DMS79 (cell line): ENCODE results near the gene PRIMA1.

ENCODE experiments used
- DNase-seq: peaks from one replicate; lab custom pipeline; 2025; lab: John Stamatoyannopoulos, UW

PRIMA1 gene

DNA sequence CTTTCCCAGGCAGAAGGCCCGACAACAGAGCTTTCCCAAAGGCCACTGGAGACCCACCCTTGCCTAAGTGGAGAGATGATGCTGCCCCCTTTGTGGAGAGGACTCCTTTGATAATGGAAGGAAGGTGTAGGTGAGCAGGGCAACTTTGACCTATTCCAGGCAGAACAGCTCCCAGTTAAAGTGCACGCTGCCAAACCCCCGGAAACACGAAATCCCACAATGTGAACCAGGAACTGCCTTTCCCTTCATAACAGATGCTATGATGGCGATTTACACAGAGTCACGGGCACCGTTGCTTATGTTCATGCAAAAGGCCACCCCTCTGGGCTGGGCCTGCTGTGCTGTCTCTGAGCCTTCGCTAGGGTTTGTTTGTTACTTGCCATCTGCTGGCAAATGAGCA lies 34.6 kb downstream of the PRIMA1 start:
- DNase-seq = no peak

DNA sequence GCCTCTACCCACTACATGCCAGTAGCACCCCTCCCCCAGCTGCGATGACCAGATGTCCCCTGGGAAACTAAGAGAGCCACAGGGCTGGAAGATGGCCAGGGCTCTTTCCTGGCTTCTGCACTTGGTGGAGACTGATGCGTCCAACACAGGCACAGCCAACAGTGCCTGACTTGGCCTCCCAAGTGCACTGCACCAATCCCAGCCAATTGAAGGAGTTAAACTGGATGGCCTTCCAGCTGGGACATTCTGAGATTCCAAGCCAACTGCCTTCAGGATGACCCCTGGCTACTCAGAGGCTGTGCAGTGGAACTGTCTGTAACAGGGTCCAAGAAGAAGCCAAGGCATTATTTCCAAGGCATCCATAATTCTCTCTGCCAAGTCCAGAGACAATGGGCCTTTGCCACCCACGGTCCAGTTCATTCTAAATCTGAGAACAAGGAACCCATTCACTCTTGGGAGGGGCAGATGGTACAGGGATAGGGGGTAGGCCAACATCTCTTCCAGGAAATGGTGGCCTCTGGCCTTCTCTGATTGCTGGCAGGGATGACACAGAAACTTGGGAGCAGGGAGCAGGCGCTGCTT lies 35.2 kb downstream of the PRIMA1 start:
- DNase-seq = no peak

DNA sequence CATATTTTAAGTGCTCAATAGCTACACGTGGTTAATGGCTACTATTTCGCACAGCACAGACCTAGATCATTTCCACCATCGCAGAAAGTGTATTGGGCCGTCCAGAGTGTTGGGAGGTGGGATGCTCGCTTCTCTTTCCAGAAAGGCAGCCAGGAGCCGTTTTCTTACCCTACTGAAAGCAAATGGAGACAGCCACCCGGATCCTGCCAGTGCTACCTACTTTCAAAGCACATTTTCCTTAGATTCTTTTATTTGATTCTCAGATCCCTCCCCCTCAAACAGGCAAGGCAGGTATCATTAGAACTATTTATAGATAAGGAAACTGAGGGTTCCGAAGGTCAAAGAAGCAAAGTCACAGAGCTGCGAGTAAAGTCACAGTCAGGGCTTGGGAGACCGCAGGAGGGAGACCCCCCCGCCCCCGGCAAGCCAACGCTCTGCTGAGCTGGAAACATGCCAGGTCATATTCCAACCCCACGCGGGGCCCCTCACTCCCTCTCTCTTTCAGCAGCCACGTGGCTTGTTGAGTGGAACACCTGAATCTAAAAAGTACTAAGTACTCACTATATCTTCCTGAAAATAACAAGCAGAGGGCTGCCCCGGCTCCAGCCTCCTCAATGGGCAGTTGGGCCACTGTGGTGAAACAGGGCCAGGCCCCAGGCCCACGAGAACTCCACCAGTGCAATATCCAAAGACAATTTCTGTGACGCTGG lies 36.2 kb downstream of the PRIMA1 start:
- DNase-seq = no peak

DNA sequence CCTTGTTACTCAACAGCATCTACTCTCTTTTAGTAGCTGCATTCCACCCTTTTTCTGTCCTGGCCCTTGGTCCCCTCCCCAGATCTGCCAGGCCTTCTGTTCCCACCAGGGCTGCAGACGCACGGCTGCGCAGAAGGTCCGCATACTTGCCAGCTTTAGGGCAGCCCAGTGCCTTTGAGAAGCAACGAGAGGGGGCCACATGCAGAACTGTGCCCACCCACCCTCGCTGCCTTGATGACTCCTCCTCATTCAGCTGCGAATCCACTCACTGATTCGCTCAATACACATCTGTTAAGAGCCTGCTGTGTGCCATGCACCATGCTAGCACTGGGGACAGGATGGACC lies 39.2 kb downstream of the PRIMA1 start:
- DNase-seq = no peak

DNA sequence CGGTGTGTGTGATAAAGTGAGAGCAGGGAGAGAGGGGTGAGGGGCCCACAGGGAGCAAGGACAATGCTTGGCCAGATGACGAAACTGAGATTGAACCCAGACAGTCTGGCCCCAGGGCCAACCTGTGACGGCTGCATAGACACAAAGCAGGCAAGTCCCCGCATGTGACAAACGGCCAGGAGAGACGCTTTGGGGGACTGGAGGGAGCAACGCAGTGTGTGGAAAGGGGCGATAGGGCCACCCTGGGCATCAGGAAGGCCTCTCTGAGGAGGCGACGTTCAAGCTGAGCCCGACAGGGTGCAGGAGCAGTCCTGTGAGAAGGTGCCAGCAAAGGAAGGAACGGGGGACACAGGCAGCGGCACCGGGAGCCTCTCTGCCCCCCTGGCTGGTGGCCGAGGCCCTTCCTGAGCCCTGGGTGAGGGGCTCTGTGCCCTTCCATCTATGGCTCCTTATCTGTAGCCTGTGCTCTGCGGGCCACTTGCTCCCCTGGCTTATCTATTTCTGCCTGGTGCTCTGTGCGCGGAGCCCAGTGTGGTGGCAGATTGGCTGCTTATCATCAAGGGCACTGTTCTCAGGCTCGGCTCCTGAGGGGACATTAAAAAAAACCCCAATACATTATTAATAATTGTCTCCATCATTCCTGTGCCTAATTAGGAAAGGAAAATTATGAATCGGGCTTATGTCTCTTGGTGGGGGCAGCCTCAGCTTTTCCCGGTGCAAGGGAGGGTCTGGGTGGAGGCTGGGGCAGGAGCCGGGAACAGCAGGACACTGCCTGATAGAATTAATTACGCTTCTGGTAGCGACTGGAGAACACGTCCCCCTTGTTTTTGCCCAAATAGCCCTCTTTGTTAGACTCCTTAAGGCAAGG lies 39.8 kb downstream of the PRIMA1 start:
- DNase-seq = no peak

DNA sequence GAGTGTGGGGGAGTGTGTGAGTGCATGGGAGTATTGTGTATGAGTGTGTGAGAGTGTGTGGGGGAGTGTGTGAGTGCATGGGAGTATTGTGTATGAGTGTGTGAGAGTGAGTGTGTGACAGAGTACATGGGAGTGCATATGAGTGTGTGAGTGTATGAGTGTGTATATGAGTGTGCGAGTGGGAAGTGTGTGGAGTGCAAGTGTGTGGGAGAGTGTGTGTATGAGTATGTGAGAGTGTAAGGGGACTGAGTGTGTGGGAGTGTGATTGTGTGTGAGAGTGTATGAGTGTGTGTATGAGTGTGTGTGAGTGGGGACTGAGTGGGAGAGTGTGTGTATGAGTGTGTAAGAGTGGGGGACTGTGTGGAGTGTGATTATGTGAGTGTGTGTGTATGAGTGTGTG lies 40.7 kb downstream of the PRIMA1 start:
- DNase-seq = no peak

DNA sequence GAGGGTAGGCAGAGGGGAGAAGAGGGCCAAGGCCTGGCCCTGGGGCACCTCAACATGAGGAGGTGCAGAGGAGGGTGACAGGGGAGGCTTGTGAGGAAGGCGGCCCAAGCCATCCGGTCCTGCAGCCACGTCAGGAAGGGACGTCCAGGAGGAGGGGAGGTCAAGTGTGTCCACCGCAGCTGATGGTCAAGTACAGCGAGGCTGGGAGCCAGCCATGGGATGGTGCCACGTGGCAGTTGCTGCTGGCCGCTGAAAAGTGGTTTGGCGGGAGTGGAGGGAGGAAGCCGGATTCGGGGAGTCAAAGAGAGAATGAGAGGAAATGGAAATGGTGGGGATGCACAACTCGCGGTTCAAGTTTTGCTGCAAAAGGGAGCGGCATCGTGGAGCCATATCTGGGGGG lies 41.2 kb downstream of the PRIMA1 start:
- DNase-seq = no peak

DNA sequence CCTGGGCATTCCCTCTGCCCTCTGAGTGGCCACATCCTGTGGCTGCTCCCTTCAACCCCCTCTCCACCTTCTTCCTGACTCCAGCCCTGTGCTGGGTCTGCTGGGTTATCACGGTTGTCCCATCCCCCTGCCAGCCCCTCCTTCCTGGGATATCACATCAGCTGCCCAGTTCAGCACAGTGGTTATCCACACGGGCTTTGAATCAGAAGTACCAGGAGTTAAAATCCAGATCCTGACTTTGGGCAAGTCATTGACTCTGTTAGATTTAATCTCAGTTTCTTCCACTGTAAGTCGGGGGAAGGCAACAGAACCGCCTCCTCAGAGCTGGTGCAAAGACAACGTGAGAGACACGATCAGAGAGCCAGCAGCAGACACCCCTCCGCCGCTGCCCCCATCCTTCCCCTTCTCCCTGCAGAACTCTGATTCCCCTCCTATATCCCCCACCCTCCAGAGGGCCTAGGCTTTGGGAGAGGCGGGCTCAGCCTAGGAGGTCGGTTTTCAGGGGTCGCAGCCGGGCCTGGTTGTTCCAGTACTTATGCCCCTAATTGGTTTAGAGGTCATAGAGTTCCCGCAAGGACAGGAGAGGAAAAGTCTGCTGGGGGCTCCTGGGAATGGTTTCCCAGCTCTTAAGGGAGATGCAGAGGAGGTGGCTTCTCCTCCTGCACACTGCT lies 42.5 kb downstream of the PRIMA1 start:
- no peak for DNase-seq

DNA sequence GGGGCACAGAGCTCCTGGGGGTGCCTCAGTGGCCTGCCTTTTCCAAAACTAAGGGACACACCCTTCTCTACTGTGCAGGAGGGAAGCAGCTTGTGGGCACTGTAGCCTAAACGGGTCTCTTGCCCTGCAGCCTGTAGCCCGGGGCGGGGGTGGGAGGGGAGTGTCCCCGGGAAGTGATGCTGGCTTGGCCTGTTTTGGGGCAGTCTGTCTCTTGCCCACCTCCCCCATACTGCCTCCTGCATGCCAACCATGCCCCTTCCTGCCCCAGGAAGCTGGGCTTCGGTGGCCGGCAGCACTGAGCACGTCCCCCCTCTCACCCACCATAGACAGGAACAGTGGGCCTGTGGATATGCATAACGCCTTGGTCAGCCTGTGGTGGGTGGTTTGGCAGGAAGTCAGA lies 43.4 kb downstream of the PRIMA1 start:
- DNase-seq = no peak

DNA sequence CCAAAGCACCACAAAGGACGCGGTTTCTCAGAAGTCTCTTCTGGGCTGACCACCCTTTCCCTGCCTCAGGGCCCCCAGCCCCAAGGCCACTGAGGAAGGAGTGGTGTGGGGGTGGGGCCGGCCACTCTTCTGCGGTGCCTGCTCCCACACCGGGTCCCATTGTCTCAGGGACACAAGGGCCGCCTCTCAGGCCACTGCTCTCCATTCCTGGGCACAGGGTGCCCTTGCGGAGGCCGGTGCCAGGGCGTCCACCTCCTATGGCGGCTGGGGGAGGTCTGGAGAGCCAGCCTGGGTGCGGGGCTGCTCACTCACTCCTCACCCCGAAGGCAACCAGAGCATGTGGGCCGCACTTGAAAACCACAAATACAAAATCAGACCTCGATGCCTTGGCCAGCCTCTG lies 44.1 kb downstream of the PRIMA1 start:
- DNase-seq = no peak

DNA sequence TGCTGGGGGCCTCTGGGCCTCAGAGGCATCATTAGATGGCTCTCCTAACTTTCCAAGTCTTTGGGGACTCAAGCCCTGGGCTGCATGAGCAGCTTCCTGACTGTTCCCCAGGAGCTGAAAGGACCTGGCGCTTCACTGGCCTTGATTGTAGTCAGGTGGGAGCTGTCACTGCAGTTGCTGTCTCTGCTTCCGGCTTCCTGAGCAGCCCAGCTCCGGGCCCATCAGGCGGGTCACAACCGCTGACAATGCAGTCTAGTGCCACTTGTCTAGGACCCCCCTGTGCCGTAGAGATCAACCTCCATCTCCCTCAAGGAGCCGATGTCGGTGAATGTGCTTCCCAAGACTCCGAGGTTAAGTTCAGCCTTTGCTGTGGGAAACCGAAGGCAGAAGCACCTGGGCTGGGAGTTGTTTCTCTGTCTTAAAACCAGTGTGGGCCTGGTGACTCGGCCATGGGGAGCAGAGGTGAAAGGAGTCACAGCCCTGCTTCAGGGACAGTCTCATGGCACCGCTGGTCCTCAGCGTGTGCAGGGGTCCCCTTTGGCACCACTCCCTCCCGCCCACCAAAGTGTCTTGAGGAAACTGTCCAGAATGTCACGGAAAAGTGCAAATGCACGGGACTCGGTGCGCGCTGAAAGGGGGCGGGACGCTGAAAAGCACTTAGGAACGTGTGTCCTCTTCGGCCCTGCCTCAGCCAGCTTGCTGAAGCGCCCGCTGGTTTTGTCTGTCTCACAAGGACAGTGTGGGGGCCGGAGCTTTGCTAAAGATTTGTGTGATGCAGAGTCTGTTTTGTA lies 44.8 kb downstream of the PRIMA1 start:
- no peak for DNase-seq

DNA sequence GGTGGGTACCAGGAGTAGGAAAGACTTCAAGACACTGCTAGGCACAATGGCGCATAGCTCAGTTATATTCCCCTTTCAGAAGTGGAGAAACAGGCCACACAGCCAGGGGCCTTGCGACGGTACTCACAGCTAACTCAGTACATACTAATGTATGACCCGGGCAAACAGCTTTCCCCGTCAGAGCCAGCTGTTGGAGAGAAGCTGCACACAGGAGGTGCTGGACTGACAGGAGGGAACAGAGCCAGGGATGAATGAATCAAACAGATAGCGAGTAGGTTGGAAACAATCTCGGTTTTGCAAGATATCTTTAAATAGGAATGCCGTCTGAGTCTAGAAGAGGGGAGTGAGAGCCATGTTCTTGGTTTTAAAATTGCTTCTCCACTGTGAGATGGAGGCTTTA lies 45.5 kb downstream of the PRIMA1 start:
- DNase-seq = no peak

DNA sequence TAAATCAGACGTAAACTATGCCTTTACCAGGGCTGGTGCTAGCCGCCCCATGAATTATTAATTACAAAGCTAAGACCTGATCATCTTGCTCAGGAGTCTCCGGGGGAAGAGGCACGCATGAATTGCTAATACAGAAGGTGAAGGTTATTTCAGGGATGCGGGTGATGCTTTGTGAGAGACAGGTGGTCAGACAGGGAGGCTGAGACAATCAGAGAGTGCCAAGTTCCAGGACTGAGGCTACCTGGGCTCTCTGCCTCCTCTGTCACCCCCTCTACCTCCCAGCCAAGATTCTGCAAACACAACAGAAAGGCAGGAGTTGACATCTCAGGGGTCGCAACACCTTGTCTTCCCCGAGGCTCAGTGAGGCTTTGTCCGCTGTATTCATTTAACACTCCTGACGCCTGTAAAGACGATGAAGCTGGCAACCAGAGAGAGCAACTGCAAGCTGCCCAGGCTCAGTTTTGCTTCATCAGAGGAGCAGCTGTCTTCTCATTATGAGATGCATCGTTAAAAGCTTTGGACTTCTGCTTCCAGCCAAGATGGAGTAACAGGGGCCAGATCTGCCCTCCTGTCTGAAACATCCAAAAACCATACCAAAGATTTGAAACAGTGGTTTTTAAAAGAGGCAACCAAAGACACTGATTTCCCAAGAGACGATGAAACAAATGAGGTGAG lies 46.6 kb downstream of the PRIMA1 start:
- no peak for DNase-seq

DNA sequence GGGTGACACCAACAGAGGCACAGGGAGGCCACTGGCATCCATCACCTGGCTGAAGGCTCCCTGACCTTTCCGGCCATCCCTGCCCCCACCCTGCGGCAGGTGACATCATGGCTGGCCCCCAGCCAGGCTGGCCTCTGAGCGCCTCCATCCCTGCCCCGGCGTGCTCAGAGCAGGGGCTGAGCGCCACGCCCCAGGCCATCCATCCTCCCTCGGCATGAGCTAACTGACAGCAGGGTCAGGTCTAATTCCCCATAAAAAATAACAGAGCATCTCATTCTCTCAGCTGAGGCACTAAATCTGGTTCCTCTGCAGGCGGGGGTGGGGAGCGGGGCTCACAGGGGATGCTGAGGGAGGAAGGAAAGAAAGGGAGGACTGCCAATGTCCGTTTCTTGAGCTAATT lies 50.7 kb downstream of the PRIMA1 start:
- DNase-seq = no peak

DNA sequence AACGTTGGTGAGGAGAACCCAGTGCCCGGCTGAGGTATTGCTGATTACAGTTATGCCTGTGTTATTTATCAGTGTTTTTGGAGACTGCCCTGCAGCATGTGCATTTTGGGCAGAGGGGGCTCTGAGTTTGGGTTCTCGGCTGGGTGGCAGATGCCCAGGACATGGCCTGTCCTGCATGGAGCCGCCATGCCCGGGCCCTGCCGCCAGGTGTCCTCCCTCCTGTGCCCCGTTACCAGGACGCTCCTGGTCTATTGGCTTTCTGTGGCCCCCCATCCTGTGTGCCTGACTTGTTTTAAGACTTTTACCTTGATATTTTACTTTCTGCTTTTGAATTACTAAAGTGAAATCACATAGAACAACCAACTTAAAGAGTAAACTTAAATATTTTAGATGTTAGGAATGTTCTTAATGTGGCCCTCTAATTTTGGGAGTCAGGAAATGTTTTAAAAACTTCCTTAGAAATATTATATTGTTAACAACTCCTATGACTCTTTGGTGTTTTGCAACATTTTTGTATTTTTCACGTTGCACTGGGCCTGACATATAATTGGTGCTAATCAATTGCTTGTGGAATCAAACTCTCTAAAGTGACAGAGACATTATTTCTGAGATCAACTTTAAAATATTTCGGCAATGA lies 51.8 kb downstream of the PRIMA1 start:
- no peak for DNase-seq

DNA sequence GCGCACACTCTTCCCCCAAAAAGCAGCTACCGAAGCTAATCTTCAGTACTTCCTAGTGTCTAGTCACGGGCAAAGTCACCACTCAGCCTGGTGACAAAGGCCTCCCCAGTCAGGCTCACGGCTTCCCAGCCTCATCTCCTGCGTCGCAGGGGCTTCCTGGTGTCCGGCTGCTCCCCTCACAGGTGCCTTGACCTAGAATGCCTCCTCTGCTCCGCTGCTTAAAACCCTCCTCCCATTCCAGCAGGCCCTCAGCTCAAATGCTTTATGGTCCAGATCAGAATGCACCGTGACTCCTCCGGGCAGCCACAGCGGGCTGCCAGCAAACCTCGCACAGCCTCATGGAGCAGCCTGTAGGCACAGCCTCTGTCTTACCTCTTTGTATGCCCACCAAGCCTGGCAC lies 53.1 kb downstream of the PRIMA1 start:
- peak; percentile 82 for DNase-seq

DNA sequence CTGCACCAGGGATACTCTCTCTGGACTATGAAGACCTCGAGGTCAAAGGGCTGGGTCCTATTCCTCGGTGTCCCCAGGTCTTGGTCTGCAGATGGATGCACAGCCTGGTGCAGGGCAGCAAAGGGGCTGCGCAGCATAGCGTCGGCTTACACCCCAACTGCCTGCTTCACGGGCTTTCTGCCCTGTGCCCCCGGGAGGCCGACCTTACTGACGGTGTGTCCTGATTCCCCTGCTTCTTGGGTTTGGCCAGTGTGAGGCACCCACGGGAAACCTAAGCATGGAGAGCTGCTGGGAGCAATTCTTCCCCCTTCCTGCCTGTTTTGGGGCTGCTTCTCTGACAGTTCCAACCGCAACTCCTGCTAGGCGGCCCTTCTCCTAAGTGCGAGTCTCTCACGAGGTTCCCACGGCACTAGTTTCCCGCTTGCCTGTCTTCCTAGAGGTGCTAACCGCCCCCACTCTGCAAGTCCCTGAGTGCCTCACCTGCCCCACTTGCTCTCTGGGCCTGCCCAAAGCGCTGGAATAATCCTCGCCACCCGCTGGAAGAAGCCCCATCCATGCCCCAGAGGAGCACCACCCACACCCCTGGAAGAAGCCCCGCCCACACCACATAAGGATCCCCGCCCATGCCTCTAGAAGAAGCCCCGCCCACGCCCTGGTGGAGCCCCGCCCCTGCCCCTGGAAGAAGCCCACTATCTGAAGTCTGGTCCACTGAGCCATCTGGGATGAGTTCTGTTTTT lies 54.0 kb downstream of the PRIMA1 start:
- no peak for DNase-seq

DNA sequence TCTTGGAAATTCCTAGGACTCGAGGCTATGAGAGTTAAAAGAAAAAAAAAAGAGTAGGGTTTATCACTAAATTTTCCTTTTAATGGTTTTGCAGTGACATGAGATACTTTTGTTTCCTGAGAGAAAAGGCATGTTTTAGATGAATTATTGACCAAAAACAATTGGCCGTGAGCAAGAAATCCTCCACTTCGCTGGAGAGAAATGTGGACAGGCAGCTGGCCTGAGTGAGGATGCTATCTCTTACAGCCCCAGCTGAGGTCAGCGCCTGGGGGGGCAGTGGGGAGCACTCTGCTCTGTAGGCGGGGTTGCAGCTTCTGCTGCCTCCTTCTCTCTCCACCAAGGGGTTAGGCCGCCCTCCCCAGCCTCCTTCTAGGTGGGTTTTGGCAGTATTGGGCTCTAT lies 54.7 kb downstream of the PRIMA1 start:
- no peak for DNase-seq

DNA sequence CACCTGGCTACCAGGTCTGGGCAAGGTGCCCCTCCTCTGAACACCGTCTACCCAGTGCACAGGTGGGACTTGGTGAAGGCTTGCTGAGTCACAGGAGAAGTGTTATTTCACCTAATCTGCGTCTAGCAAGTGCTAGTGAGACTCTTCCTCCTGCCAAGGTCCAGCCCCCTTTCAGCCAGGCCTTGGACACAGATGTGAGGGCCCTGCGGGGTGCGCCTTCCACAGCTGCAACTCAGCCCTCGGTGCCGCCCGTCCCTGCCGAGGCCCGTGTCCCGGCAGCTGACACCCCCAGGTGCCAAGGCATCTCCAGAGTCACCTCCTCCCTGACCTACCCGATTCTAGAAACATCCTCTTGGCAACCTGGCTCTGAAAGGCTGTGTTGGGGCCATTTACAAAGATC lies 55.1 kb downstream of the PRIMA1 start:
- DNase-seq = peak; percentile 37

DNA sequence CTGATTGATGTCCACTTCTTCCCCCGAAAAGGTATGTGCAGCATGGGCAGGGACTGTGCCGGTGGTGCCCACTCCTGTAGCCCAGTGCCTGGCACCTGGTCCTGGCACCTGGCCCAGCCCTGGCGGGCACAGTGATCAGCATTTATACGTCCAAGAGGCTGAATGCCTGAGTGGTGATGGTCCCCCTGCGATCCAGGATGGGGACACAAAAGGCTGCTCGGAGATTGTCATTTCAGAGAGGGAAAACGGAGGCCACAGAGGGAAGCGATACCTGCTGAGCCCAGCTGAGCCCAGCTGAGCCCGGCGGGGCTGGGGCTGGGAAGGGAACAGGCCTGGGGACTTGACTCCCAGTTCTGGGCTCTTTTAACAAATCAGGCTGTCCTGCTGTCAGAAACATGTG lies 55.8 kb downstream of the PRIMA1 start:
- DNase-seq = peak; percentile 42
